ENCODE results near the gene CACNA1A. TPM values are rescaled to one million over a fixed set of nuclear protein-coding genes. Genes with fewer than 3 reads are reported as not detected.

Gene CACNA1A
- total and polyA plus RNA-seq, 2 of the 4 experiments (the other 2 are of a cell fraction) = 5.9 to 15.0 TPM

GRCh38 chr19:13300421-13301030 lies 205.8 kb downstream of the CACNA1A start:
- no peak overlapping the region for H3K18ac ChIP-seq (ENCODE audit: low read depth, low read length)
- H2AK9ac ChIP-seq (replicated peaks; ENCODE audit: low read depth, low read length, poor library complexity) = no peak overlapping the region
- H4K5ac ChIP-seq (ENCODE audit: low read depth, low read length) = no peak overlapping the region
- TF ChIP-seq MAZ (IDR thresholded peaks at IDR 0.05; ENCODE audit: borderline replicate concordance, low read depth, low read length) = no peak
- no peak for TF ChIP-seq MXI1 (IDR thresholded peaks at IDR 0.05; ENCODE audit: borderline replicate concordance, low read depth, low read length)
- TF ChIP-seq CHD1 (IDR thresholded peaks at IDR 0.05; ENCODE audit: low read depth, low read length) = no peak
- no peak for TF ChIP-seq BHLHE40 (IDR thresholded peaks at IDR 0.05; ENCODE audit: low read depth, low read length)
- TF ChIP-seq NFE2L2 (IDR thresholded peaks at IDR 0.05; ENCODE audit: low read depth, low read length) = no peak
- TF ChIP-seq CTCF (conservative IDR thresholded peaks at IDR 0.05; ENCODE audit: low read depth, low read length) = no peak
- no peak for TF ChIP-seq FOS (IDR thresholded peaks at IDR 0.05; ENCODE audit: low read depth, low read length)
- no peak for TF ChIP-seq RFX5 (IDR thresholded peaks at IDR 0.05; ENCODE audit: low read depth, low read length)
- no peak for TF ChIP-seq SMC3 (IDR thresholded peaks at IDR 0.05; ENCODE audit: low read depth, low read length)
- TF ChIP-seq POLR2A (IDR thresholded peaks at IDR 0.05; ENCODE audit: low read depth, low read length) = no peak
- no peak for TF ChIP-seq MAFK (IDR thresholded peaks at IDR 0.05; ENCODE audit: low read depth, low read length)
- no peak for TF ChIP-seq USF2 (IDR thresholded peaks at IDR 0.05; ENCODE audit: low read depth, low read length)
- TF ChIP-seq CEBPB (IDR thresholded peaks at IDR 0.05; ENCODE audit: low read depth, low read length) = no peak
- TF ChIP-seq ELK1 (IDR thresholded peaks at IDR 0.05; ENCODE audit: borderline replicate concordance, low read depth, low read length) = no peak
- no peak for TF ChIP-seq RCOR1 (IDR thresholded peaks at IDR 0.05; ENCODE audit: insufficient replicate concordance, low read length)
- TF ChIP-seq RAD21 (IDR thresholded peaks at IDR 0.05; ENCODE audit: low read length) = no peak
- no peaks in the 10 kb centered on the region for H3K9me3 ChIP-seq (ENCODE audit: control insufficient read depth, insufficient read depth, low read length)
- WGBS, 2 experiments (ENCODE audit: extremely low coverage in 2 of 2, insufficient read length in 1 of 2) = no CpG with 5 or more reads among the region's 7 CpGs
- no peak overlapping the region for H3K27ac ChIP-seq (ENCODE audit: insufficient read depth, low read length)
- dilution Hi-C loops (cut with HindIII; ENCODE audit: low sequenced_read_pairs, unreplicated experiment) = no loop called here
- H4K91ac ChIP-seq (ENCODE audit: insufficient read depth, low read depth, low read length) = no peak overlapping the region
- in situ Hi-C loops (cut with MboI; ENCODE audit: low sequenced_read_pairs) = no loop called here
- no peaks in the 10 kb centered on the region for H3K9me1 ChIP-seq (ENCODE audit: insufficient read depth, low read length)
- H3K4me3 ChIP-seq (ENCODE audit: insufficient read depth, low read depth, low read length) = no peak overlapping the region
- no TSS peak for BruUV-seq (replicated peaks)
- no peak overlapping the region for H2BK5ac ChIP-seq (ENCODE audit: low read depth, low read length, poor library complexity, severe bottlenecking)
- no peaks in the 10 kb centered on the region for H4K20me1 ChIP-seq (ENCODE audit: insufficient read depth, low read length)
- ATAC-seq (ENCODE audit: low read depth) (no peak), DNase-seq (no peak)
- POLR2A ChIA-PET (ENCODE audit: unreplicated experiment) = no interaction called here
- H2AK5ac ChIP-seq (ENCODE audit: low read depth, low read length) = no peak overlapping the region
- no peak overlapping the region for H3K14ac ChIP-seq (replicated peaks; ENCODE audit: low read depth, low read length)
- no peak overlapping the region for H2BK20ac ChIP-seq (ENCODE audit: low read depth, low read length)
- H3K9ac ChIP-seq (ENCODE audit: low read depth, low read length) = no peak overlapping the region
- H3K79me1 ChIP-seq (ENCODE audit: low read depth in 1 of 2, low read length in 2 of 2) = no peaks in the 10 kb centered on the region
- no peak overlapping the region for H2BK120ac ChIP-seq (ENCODE audit: low read depth, low read length)
- no peak overlapping the region for H3K4ac ChIP-seq (ENCODE audit: low read depth, low read length)
- H3K4me2 ChIP-seq (ENCODE audit: low read depth, low read length) = no peak overlapping the region
- H3K36me3 ChIP-seq (ENCODE audit: control insufficient read depth, insufficient read depth, low read length) = no peaks in the 10 kb centered on the region; the same call in 1 of the 2 replicates
- H3K56ac ChIP-seq (ENCODE audit: extremely low read depth, insufficient read depth, low read length) = no peak overlapping the region
- no peak overlapping the region for H2AFZ ChIP-seq (replicated peaks; ENCODE audit: low read length, poor library complexity)
- H3K4me1 ChIP-seq (ENCODE audit: control insufficient read depth, insufficient read depth, low read length) = no peaks in the 10 kb centered on the region
- intact Hi-C loops (cut with micrococcal nuclease) = no loop called here
- CTCF ChIA-PET = no interaction called here
- no peak overlapping the region for H3K23ac ChIP-seq (ENCODE audit: low read depth, low read length)
- no peak overlapping the region for H2BK15ac ChIP-seq (ENCODE audit: low read depth, low read length)
- H3K27me3 ChIP-seq (ENCODE audit: control insufficient read depth, insufficient read depth, low read length) = no peaks in the 10 kb centered on the region
- no peak overlapping the region for H4K8ac ChIP-seq (ENCODE audit: low read depth in 2 of 2, low read length in 2 of 2)

All from IMR-90 (cell line).